Occipital lobe (tissue), 2 donors: ENCODE measurements around the gene CCDC124. TPM values are rescaled to one million over a fixed set of nuclear protein-coding genes. Genes with fewer than 3 reads are reported as not detected.

Source experiments
- DNase-seq: peaks from one replicate; lab custom pipeline; 2025; lab: John Stamatoyannopoulos, UW
- total RNA-seq: library from RNA; depleted of rRNA; stranded (reverse); fragments of >200 nt; gene quantifications from one replicate; pipeline ENCODE4 v1.2.3, GENCODE V29; 2014

Gene CCDC124
- total RNA-seq, 1 donor from 2014 or later = 13.9 TPM

DNA sequence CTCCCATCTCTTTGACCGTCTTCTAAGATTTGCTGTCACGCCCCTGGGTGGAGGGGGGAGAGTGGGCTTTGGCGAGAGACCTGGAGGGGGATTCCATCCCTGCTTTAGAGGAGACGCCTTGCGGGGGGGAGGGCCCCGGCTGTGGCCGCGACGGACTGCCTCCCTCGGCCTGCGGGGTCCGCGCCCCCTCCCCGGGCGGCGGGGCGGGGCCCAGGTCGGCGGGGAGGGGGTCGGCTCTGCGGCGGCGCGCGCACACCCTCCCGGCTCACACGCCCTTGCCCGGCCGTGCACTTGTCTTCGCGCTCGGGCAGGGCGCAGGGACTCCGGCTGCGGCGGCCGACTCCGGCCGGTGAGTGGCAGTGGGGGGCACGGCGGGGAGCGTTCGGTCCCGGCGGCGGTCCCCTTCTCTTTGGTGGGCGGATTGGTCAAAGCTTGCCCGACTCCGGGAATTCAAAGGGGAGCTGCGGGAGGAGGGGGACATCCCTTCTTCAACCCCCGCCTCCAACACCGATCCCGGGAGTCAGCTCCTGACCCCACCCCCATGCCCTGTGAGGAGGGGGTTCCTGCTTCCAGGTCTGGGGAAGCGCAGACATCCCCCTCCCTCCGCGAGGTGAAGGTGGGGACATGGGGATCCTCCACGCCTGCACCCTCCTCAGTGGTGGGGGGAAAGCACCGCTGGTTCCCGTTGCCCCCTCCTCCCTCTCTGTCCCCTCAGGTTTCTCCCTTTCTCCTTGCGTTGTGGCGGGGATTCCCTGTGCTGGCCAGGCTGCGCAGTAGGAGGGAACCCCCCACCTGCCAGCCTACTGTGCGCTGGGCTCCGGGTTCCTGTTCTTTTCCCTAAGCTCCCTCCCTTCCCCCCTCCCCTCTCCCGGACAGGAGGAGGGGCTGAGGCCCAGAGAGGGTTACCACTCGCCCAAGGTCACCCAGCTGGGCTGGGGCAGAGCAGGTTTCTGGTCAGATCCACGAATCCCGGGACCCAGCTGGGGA lies 19.5 kb downstream of the CCDC124 start:
- DNase-seq = no peak

GRCh38 chr19:17953316-17953801 lies 20.5 kb downstream of the CCDC124 start:
- no peak for DNase-seq

DNA sequence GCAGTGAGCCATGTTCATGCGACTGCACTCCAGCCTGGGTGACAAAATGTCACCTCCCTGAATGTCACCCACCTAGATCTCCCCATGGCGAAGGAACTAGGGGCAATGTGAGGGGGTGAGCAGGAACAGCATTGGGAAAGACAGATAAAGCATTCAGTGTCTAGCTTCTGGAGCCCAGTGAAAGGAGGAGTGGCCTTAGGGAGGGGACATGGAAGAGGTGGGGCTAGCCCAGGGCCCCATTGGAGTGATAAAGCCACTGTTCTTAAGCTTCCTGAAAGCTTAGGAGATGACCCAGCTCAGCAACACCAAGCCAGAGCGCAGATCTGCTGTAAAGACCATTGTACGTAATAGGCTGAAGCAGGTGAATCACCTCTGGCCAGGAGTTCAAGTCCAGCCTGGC lies 21.1 kb downstream of the CCDC124 start:
- DNase-seq = no peak

GRCh38 chr19:17954401-17954800 lies 21.6 kb downstream of the CCDC124 start:
- DNase-seq = no peak

- DNase-seq = no peak
Observed at GRCh38 chr19:17957149-17957849, 24.5 kb downstream of the CCDC124 start.

DNA sequence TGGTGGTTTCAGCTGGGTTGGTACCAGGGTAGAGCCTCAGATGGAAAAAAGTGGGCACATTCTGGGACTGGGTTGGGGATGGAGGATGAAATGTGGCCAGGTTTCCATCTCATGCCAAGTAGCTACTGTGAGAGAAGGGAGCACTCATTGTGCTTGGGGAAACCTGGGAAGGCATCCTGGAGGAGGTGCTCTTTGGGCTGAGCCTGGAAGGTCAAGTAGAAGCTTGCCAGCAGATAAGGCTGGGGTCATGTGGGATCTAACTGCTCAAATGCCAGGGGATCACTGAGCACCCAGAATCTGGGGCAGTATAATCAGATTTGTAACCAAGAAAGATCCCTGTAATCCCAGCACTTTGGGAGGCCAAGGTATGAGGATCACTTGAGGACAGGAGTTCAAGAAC lies 25.1 kb downstream of the CCDC124 start:
- DNase-seq = no peak

GRCh38 chr19:17963936-17964691 lies 31.3 kb downstream of the CCDC124 start:
- no peak for DNase-seq

DNA sequence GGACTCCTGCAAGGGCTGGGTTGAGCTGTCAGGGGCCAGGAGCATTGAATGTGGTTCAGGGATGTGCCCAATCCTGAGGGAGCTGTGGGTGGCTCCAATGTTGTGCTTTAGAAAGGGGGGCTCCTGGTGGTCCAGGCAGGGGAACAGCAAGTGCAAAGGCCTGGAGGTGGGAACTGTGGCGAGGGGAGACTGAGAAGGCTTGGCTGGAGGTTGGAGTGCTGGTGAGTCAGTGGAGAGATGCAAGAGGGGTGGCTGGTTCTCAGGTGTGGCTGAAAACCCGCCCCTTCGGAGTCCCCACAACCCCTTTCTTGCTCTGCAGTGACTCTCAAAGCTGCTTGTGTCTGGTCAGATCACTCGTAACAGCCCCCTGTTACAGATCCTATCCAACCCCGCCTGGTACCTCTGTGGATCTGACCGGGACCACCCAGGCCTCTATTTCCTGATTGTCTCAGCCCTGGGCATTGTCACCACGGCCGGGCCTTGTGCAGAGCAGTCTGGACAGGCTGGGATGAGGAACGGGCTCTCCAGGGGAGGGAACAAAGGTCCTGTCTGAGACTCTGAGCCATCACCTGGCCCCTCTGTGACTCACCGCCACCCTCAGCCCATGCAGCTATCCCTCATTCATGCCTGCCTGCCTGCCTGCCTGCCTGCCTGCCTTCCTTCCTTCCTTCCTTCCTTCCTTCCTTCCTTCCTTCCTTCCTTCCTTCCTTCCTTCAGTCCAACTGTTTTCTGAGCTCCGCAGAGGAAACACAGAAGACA lies 32.7 kb downstream of the CCDC124 start:
- DNase-seq = no peak

GRCh38 chr19:17966129-17966483 lies 33.3 kb downstream of the CCDC124 start:
- DNase-seq = no peak

- no peak for DNase-seq
Observed at GRCh38 chr19:17966550-17967256, 33.9 kb downstream of the CCDC124 start, which contains the start of gene KCNN1. TSS of gene KCNN1 (plus strand) at chr19:17967107. CDS start at chr19:17973889, 6,782 bp downstream.

DNA sequence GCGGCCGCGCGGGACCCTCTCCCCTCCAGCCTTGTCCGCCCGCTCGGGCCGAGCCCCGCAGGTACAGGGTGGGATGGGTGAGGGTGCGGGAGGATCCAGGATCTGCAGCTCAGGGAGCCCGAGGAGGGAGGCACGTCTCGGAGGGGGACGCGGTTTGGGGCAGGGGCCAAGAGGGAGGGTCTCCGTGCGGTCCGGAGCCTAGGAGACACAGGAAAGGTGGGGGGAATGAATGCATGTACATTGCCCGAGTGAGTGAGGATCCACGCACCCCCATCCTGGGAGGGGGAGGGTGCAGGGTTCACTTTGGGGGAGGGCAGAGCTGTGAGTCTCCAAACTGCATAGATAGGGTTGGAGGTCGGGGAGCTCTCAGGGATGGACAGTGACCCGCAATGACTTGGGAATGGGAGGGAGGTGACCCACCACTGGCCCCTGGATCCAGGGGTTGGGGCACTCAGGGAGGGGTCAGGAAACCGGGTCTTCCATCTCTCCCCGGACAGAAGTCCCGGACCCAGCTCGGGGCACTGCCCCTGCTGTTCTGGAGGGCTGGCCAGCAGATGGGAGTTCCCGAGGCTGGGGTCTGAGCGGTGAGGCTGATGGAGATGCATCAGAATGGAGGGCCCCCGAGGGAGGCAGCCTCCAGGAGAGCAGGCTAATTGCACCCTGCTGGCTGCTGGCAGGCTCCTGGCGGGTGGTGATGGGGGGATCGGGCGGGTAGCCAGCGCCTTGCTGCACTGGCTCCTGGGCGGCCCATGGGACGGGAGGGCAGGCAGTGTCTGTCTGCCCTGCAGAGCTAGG lies 34.6 kb downstream of the CCDC124 start:
- DNase-seq = no peak

GRCh38 chr19:17968362-17968761 lies 35.5 kb downstream of the CCDC124 start:
- no peak for DNase-seq

DNA sequence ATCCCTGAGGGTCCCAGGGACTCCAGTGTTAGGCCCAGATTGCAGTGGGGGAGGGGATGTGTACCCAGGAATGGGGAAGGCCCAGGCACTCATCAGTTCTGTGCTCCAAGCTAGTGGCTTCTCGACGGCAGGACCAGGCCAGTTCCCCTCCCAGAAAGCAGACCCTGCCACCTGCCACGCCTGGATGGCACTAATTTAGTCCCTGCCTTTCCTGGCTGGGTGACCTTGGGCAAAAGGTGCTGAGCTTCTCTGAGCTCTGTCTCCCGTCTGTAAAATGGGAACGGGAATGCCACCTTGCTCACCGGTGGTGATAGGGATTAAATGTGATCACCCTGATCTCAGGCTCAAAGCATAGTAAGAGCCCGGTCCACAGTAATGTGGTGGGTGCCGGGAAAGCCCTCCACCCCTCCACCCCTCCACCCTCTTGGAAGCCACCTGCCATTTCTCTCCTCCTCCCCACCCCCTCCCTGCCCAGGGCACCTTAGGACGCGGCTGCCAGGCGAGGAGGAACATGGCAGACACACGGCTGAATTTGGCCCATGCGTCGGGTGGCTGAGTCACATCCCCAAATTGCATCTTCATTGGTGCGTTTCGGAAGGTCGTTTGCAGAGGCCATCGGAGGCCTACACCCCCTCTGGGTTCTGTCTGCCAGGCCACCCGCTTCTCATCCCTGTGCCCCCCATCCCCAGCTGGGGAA lies 36.4 kb downstream of the CCDC124 start:
- no peak for DNase-seq

DNA sequence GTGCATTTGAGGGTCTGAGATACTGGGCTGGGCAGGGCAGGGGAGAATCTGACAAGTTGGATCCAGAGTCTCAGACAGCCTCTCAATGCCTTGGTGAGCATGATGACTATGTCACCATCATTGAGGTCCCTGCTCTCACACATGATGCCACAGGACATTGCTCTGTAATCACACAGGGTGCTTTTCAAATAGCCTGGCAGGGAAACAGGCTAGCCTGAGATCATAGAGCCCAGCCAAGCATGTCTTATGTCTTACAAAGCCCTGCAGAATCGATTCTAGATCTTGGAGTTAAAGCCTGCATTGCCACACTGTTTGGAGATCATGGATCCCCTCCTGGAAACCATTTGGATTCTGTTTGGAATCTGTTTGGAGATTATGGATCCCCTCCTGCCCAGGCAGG lies 39.4 kb downstream of the CCDC124 start:
- DNase-seq = no peak

DNA sequence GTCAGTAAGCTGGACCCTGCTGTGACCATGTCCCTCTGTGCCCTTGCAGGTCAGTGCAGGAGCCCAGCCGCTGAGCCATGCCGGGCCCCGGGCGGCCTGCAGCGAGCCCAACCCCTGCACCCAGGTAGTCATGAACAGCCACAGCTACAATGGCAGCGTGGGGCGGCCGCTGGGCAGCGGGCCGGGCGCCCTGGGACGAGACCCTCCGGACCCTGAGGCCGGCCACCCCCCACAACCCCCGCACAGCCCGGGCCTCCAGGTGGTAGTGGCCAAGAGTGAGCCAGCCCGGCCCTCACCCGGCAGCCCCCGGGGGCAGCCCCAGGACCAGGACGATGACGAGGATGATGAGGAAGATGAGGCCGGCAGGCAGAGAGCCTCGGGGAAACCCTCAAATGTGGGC lies 40.9 kb downstream of the CCDC124 start:
- no peak for DNase-seq

- DNase-seq = no peak
Observed at GRCh38 chr19:17974551-17974950, 41.7 kb downstream of the CCDC124 start.

GRCh38 chr19:17975032-17975431 lies 42.2 kb downstream of the CCDC124 start:
- DNase-seq = no peak

DNA sequence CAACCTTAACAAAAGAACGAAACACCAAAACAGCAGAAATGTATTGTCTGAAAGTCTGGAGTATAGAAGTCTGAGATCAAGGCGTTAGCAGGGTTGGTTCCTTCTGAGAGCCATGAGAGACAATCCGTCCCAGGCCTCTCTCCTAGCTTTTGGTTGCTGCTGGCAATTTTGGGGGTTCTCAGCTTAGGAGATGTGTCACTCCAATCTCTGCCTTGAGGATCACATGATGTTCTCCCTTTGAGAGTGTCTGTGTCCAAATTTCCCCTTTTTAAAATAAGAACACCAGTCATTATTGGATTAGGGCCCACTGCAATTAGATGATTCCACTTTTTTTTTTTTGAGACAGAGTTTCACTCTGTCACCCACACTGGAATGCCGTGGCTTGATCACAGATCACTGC lies 44.2 kb downstream of the CCDC124 start:
- no peak for DNase-seq

DNA sequence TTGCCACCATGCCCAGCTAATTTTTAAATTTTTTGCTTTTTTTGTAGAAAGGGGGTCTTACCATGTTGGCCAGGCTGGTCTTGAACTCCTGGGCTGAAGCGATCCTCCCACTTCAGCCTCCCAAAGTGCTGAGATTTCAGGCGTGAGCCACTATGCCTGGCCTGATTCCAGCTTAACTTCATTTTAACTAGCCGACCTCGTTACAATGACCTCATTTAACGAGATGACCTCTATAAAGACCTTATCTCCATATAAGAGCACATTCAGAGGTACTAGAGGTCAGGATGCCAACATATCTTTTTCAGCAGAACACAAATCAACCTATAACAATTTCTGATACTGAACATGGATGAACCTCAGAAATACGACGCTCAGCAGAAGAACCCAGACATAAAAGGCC lies 44.7 kb downstream of the CCDC124 start:
- no peak for DNase-seq
